Stimulated activated CD8-positive, alpha-beta memory T cell treated with anti-CD3 and anti-CD28 coated beads, Interleukin-12 subunit alpha, Interleukin-12 subunit beta, amount 100 ng/mL, for 24 hours (primary cell): ENCODE data around the gene PICK1.
"Not testable (repeated sequence)": the region's sequence is repeated elsewhere in the genome, so short reads cannot be mapped to it uniquely, and the experiment has no call there.

Experiments used
- DNase-seq: peaks from one replicate; pipeline ENCODE4 v3.0.0-alpha.2; 2020; ENCODE audit errors: extremely low read depth

Gene PICK1

GRCh38 chr22:38030311-38031133, 26.7 kb upstream of the PICK1 start:
- DNase-seq, result no peak

- no peak for DNase-seq
Measured at GRCh38 chr22:38031491-38031890, 25.7 kb upstream of the PICK1 start.

DNA sequence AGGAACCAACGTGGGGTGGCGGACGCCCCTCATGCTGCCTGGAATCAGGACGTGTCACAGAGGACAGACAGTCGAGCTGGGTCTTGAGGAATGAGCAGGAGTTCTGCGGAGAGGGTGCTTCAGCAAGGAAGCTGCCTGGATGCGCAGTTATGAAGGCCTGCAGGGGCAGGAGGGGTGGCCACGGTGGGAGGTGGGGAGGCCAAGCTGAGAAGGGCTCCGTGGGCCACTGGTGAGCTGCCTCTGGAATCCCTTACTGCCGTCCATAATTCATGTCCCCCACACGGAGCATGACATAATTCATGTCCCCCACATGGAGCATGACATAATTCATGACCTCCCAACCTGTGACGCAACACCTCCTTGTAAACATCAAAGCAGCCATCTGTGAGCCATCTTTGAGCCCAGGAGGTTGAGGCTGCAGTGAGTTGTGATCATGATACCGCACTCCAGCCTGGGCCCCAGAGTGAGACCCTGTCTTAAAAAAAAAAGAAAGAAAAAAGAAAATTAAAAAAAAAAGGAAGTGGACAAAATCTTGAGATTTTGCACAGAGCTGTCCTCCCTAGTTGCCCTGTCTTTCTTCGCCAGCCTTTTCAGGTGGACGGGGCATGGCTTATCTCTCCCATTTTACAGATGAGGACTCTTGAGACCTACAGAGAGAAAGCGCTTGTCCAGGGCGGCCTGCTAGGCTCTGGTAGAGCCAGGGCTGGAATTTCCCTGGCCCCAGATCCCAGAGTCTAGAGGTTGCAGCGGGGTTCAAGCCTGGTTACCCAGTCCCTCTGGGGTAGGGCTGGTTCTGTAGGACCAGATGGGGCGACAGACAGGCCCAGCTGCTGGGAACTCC, 24.3 kb upstream of the PICK1 start:
- no peak for DNase-seq

DNA sequence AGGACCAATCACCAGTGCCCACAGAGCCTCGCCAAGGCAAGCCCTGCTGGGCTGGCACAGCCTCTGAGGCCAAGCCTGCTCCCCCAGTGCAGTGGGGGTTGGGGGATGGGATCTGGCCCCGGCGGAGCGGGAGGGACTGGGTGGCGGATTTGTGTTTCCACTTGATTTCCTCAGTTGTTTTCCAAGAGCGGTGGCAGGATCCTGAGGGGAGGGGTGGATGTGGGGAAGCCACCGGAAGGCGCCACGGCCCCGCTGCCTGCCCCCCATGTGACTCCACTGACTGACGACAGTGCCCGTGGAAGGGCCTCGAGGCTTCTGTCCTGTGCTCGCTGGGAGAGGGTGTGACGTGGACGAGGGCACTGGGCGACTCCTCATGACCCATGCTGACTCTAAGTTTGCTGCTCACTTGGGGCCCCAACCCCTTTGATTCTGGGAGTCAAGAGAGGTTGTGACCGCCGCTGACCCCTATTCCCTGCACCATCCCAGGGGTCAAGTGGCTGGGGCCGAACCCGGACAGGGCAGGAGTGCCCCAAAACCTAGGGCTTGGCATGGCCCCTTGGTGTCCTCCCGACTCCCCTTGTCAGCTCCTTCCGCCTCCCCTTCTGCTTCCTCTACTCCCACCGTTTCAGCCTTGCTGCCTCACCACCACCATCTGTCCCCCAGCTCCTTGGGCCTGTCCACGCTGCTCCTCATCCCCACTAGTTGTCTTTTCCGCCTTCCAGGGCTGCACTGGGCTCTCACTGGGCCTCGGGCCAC, 23.5 kb upstream of the PICK1 start:
- DNase-seq, result no peak

- DNase-seq, result no peak
Measured at GRCh38 chr22:38034278-38034882, 22.8 kb upstream of the PICK1 start.

DNA sequence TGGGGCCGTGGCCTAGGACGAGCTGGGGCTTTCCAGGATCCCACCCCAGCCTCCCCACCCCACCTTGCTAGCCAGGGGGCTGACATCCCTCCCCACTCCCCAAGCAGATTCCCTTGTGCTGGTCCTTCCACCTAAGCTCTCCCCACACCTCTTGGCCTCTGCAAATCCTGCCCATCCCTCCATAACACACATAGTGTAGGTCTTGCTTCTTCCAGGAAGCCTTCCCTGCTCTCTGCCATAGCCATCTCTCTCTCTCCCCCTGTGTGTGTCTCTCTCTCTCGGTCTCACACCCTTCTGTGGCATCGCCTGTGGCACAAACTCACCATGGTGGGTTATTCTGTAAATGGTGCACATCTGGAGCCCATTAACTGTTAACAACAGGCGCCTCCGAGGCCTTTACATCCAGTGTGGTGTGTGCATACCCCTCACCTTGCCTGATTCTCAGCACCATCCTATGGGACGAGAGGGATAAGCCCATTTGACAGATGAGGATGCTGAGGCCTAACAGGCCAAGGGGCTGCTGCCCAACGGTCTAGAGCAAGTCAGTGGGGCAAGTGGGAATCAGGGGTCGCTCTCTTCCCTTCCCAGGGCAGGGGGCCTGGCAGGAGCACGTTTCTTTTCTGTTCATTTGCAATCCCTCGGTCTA, 22.2 kb upstream of the PICK1 start:
- DNase-seq, result no peak

GRCh38 chr22:38035530-38035885, 21.7 kb upstream of the PICK1 start:
- no peak for DNase-seq

- no peak for DNase-seq
Measured at GRCh38 chr22:38036392-38037062, 20.7 kb upstream of the PICK1 start.

DNA sequence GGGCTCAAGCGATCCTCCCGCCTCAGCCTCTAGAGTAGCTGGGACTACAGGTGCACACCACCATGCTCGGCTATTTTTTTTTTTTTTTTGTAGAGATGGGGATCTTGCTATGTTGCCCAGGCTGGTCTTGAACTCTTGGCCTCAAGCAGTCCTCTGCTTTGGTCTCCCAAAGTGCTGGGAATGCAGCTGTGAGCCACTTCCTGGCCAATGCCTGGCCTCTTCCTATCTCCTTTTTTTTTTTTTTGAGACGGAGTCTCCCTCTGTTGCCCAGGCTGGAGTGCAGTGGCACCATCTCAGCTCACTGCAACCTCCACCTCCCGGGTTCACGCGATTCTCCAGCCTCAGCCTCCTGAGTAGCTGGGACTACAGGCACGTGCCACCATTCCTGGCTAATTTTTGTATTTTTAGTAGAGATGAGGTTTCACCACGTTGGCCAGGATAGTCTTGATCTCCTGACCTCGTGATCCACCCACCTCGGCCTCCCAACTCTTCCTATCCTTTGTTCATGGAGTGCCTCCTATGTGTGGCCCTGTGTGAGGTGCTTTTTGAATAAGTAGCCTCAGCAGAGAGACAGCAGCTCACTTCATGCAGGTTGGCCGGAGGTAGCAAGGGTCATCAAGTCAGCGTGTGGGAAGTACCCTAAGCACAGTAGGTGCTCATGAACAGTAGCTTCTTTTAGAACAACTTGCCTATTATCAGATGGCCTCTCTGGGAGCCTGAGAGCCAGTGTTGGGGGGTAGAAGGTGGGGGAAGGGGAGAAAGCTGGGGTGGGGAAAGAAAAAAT, 19.6 kb upstream of the PICK1 start:
- not testable (repeated sequence) for DNase-seq

- DNase-seq, result no peak
Measured at GRCh38 chr22:38038426-38038825, 18.8 kb upstream of the PICK1 start.

DNA sequence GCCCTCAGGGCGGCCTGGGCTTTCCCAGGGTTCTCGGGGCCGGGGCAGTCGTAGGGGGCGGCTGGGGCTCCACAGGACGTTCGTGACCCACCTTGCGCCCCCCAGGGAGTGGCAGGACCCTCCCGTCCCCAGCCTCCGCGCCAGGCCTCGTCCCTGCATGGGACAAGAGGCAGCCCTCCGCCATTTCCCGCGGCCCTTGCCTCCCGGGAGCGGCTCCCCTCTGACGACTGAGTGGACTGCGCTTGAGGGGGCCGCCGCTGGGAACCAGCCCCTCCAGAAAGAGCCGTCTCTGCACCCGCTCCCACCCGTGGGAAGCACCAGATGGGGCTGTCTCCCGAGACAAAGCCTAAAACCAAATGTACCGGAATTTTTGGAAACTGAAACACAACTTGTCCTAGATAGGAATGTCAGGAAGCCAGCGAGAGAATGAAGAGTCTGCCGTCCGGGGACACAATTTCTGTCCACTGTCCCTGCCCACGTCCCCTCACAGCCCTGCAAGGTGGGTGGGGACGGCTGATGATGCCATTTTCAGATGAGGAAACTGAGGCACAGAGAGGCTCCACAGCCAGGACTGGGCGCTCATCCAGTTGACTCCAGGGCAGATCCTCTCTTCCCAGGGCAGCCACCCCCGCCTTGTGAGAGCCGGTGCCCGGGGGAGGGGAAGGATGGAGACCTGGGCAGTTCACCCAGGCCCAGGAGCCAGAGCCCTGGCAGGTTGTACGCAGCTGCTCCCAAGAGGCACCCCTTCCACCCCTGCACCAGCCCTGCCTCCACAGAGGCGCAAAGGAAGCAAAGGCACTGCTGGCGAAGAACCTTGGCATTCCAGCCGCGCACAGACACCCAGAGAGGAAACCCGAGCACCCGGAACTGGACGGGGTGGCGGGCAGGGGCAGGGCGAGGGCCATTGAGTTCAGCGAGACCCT, 18.1 kb upstream of the PICK1 start:
- DNase-seq, result no peak

DNA sequence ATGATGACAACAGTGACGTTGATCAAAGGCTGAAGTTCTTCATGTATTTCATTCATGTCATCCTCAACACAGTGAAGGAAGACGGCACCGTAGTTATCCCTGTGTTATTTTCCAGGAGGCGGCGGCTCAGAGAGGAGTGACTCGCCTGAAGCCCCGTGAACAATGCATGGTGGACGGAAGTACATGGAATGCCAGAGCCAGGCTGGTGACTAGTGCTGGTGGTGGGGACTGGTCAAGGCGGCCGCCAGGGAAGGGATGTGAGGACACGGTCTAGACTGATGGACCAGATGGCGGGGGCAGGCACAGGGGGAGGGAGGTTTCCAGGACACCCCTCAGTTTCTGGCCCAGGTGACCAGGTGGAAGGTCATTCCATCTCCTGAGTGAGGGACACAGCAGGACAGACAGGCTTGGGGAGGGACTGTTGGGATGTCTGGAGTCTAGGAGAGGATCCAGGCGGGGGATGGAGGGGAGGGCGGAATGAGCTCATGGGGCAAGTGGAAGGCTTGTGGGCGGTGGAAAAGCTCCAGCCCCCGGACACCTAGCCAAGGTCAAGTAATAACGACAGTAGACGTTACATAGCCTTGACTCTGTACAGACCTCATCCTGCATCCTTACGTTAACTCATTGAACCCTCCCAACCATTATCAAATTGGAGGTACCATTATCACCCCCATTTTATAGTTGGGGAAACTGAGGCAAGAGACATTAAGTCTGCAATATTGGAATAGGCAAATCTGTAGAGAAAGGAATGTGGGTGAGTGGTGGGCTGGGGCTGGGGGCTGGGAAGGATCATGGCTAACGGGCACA, 16.0 kb upstream of the PICK1 start:
- no peak for DNase-seq

GRCh38 chr22:38041760-38042487, 15.3 kb upstream of the PICK1 start:
- DNase-seq, result no peak

GRCh38 chr22:38042488-38042790, 14.8 kb upstream of the PICK1 start:
- DNase-seq, result no peak

GRCh38 chr22:38043151-38044039, 13.8 kb upstream of the PICK1 start:
- no peak for DNase-seq

GRCh38 chr22:38046070-38046748, 11.0 kb upstream of the PICK1 start:
- no peak for DNase-seq
